ENCODE measurements around the gene WDR81. TPM values are rescaled to one million over a fixed set of nuclear protein-coding genes. Genes with fewer than 3 reads are reported as not detected.
A peak's percentile ranks its signal among the peaks of the same experiment; 100 is the strongest.

WDR81 gene
- total RNA-seq, 2 donors from 2014 or later = 13.4 to 17.9 TPM

- Mint-ChIP-seq H3K27me3 (ENCODE audit: insufficient read depth) (peaks cover 6% of the 10 kb centered on the region), H3K27ac (no peak overlapping the region), H3K4me3 (no peak overlapping the region), H3K4me1 (peaks cover 17% of the 10 kb centered on the region), H3K36me3 (ENCODE audit: low read depth) (peaks cover 15% of the 10 kb centered on the region), H3K9me3 (no peaks in the 10 kb centered on the region)
- no peak overlapping the region for H3K27ac ChIP-seq (ENCODE audit: low read depth, low read length)
- H3K4me1 ChIP-seq (ENCODE audit: control insufficient read depth, insufficient read depth, low read length) = peaks cover 11% of the 10 kb centered on the region
- H3K27me3 ChIP-seq (ENCODE audit: control insufficient read depth, insufficient read depth, low read length, poor library complexity, severe bottlenecking) = no peaks in the 10 kb centered on the region
- no peak overlapping the region for H3K9ac ChIP-seq (ENCODE audit: extremely low read depth, low read length, poor library complexity, severe bottlenecking)
- DNase-seq = no peak
- 97 to 100% methylated on average over 5 to 8 of the region's 8 CpGs for WGBS, 2 experiments (ENCODE audit: insufficient coverage in 1 of 2, insufficient read length in 1 of 2)
- H3K4me3 ChIP-seq (ENCODE audit: low read length) = no peak overlapping the region
- no peaks in the 10 kb centered on the region for H3K9me3 ChIP-seq (ENCODE audit: control insufficient read depth, low read length)
- TF ChIP-seq CTCF (conservative IDR thresholded peaks at IDR 0.05) = no peak
- H3K36me3 ChIP-seq (ENCODE audit: control insufficient read depth, insufficient read depth, low read length) = peaks cover 25% of the 10 kb centered on the region
Observed at GRCh38 chr17:1712271-1712670, 12.2 kb upstream of the WDR81 start.

GRCh38 chr17:1713160-1713877, 11.2 kb upstream of the WDR81 start:
- peaks cover 22% of the 10 kb centered on the region for H3K4me1 Mint-ChIP-seq
- H3K27ac Mint-ChIP-seq = peak overlapping the region; percentile 76
- Histone ChIP-seq H3K9ac (ENCODE audit: extremely low read depth, low read length, poor library complexity, severe bottlenecking) (no peak overlapping the region), H3K36me3 (ENCODE audit: control insufficient read depth, insufficient read depth, low read length) (peaks cover 25% of the 10 kb centered on the region), H3K4me1 (ENCODE audit: control insufficient read depth, insufficient read depth, low read length) (peaks cover 12% of the 10 kb centered on the region), H3K9me3 (ENCODE audit: control insufficient read depth, low read length) (no peaks in the 10 kb centered on the region), H3K4me3 (ENCODE audit: low read length) (peak overlapping the region; percentile 93), H3K27ac (ENCODE audit: low read depth, low read length) (no peak overlapping the region), H3K27me3 (ENCODE audit: control insufficient read depth, insufficient read depth, low read length, poor library complexity, severe bottlenecking) (no peaks in the 10 kb centered on the region)
- H3K27me3 Mint-ChIP-seq (ENCODE audit: insufficient read depth) = peaks cover 4% of the 10 kb centered on the region
- WGBS, 2 experiments (ENCODE audit: insufficient coverage in 1 of 2, insufficient read length in 1 of 2) = 56 to 72% methylated on average over 5 to 8 of the region's 10 CpGs
- no peak for TF ChIP-seq CTCF (conservative IDR thresholded peaks at IDR 0.05)
- no peak for DNase-seq
- peaks cover 15% of the 10 kb centered on the region for H3K36me3 Mint-ChIP-seq (ENCODE audit: low read depth)
- no peaks in the 10 kb centered on the region for H3K9me3 Mint-ChIP-seq
- peak overlapping the region; percentile 84 for H3K4me3 Mint-ChIP-seq

GRCh38 chr17:1713878-1714426, 10.6 kb upstream of the WDR81 start:
- WGBS, 2 experiments (ENCODE audit: insufficient coverage in 1 of 2, insufficient read length in 1 of 2) = 4 to 8% methylated on average over 8 to 11 of the region's 11 CpGs
- peaks cover 4% of the 10 kb centered on the region for H3K27me3 Mint-ChIP-seq (ENCODE audit: insufficient read depth)
- Histone ChIP-seq H3K9ac (ENCODE audit: extremely low read depth, low read length, poor library complexity, severe bottlenecking) (peak overlapping the region; percentile 78), H3K27me3 (ENCODE audit: control insufficient read depth, insufficient read depth, low read length, poor library complexity, severe bottlenecking) (no peaks in the 10 kb centered on the region), H3K36me3 (ENCODE audit: control insufficient read depth, insufficient read depth, low read length) (peaks cover 25% of the 10 kb centered on the region), H3K4me1 (ENCODE audit: control insufficient read depth, insufficient read depth, low read length) (peaks cover 15% of the 10 kb centered on the region), H3K4me3 (ENCODE audit: low read length) (peak overlapping the region; percentile 93), H3K9me3 (ENCODE audit: control insufficient read depth, low read length) (no peaks in the 10 kb centered on the region), H3K27ac (ENCODE audit: low read depth, low read length) (peak overlapping the region; percentile 88)
- TF ChIP-seq CTCF (conservative IDR thresholded peaks at IDR 0.05) = peak; percentile 79
- peak overlapping the region; percentile 84 for H3K4me3 Mint-ChIP-seq
- peak overlapping the region; percentile 76 for H3K27ac Mint-ChIP-seq
- H3K9me3 Mint-ChIP-seq = no peaks in the 10 kb centered on the region
- peak; percentile 94 for DNase-seq
- H3K4me1 Mint-ChIP-seq = peaks cover 22% of the 10 kb centered on the region
- peaks cover 15% of the 10 kb centered on the region for H3K36me3 Mint-ChIP-seq (ENCODE audit: low read depth)
